Measurements from ENCODE around the gene GALNT2. TPM values are rescaled to one million over a fixed set of nuclear protein-coding genes. Genes with fewer than 3 reads are reported as not detected.
A peak's percentile ranks its signal among the peaks of the same experiment; 100 is the strongest.

The GALNT2 gene
- polyA plus RNA-seq, 2 donors, result 11.2 to 15.3 TPM

GRCh38 chr1:230097370-230097769 is 30.3 kb downstream of the GALNT2 start:
- no peak overlapping the region for H3K27ac ChIP-seq (ENCODE audit: low read depth in 2 of 2, low read length in 1 of 2)
- no peaks in the 10 kb centered on the region for H3K9me3 ChIP-seq (ENCODE audit: control insufficient read depth in 2 of 2, insufficient read depth in 1 of 2, low read depth in 1 of 2, low read length in 1 of 2)
- peaks cover 0 to 3% of the 10 kb centered on the region in 2 donors for H3K36me3 ChIP-seq (ENCODE audit: control insufficient read depth in 2 of 2, insufficient read depth in 2 of 2, low read length in 1 of 2)
- no peak overlapping the region for H3K4me3 ChIP-seq (ENCODE audit: low read depth in 1 of 2, low read length in 2 of 2)
- no peaks in the 10 kb centered on the region for H3K27me3 ChIP-seq (ENCODE audit: control insufficient read depth in 1 of 2, insufficient read depth in 2 of 2, low read length in 2 of 2)
- H3K4me1 ChIP-seq (ENCODE audit: control insufficient read depth in 2 of 2, insufficient read depth in 2 of 2, low read length in 1 of 2), result peaks cover 2% of the 10 kb centered on the region in 2 donors
- 97 to 98% methylated on average over 4 of the region's 4 CpGs for WGBS, 2 donors

- H3K4me3 ChIP-seq (ENCODE audit: low read depth in 1 of 2, low read length in 2 of 2), result no peak overlapping the region
- H3K36me3 ChIP-seq (ENCODE audit: control insufficient read depth in 2 of 2, insufficient read depth in 2 of 2, low read length in 1 of 2), result peaks cover 0 to 3% of the 10 kb centered on the region in 2 donors
- H3K27me3 ChIP-seq (ENCODE audit: control insufficient read depth in 1 of 2, insufficient read depth in 2 of 2, low read length in 2 of 2), result no peaks in the 10 kb centered on the region
- H3K4me1 ChIP-seq (ENCODE audit: control insufficient read depth in 2 of 2, insufficient read depth in 2 of 2, low read length in 1 of 2), result peaks cover 2% of the 10 kb centered on the region in 2 donors
- H3K9me3 ChIP-seq (ENCODE audit: control insufficient read depth in 2 of 2, insufficient read depth in 1 of 2, low read depth in 1 of 2, low read length in 1 of 2), result no peaks in the 10 kb centered on the region
- WGBS, 2 donors, result 96 to 99% methylated on average over 8 of the region's 8 CpGs
- H3K27ac ChIP-seq (ENCODE audit: low read depth in 2 of 2, low read length in 1 of 2), result no peak overlapping the region
Observed at GRCh38 chr1:230098723-230099122, 31.7 kb downstream of the GALNT2 start.

- H3K4me3 ChIP-seq (ENCODE audit: low read depth in 1 of 2, low read length in 2 of 2), result no peak overlapping the region
- H3K27ac ChIP-seq (ENCODE audit: low read depth in 2 of 2, low read length in 1 of 2), result no peak overlapping the region
- WGBS, 2 donors, result 67 to 77% methylated on average over 1 of the region's 1 CpG
- H3K4me1 ChIP-seq (ENCODE audit: control insufficient read depth in 2 of 2, insufficient read depth in 2 of 2, low read length in 1 of 2), result peaks cover 5 to 6% of the 10 kb centered on the region in 2 donors
- no peaks in the 10 kb centered on the region for H3K27me3 ChIP-seq (ENCODE audit: control insufficient read depth in 1 of 2, insufficient read depth in 2 of 2, low read length in 2 of 2)
- peaks cover 0 to 3% of the 10 kb centered on the region in 2 donors for H3K36me3 ChIP-seq (ENCODE audit: control insufficient read depth in 2 of 2, insufficient read depth in 2 of 2, low read length in 1 of 2)
- no peaks in the 10 kb centered on the region for H3K9me3 ChIP-seq (ENCODE audit: control insufficient read depth in 2 of 2, insufficient read depth in 1 of 2, low read depth in 1 of 2, low read length in 1 of 2)
Observed at GRCh38 chr1:230099465-230099864, 32.4 kb downstream of the GALNT2 start.

GRCh38 chr1:230100932-230101331 is 33.9 kb downstream of the GALNT2 start:
- WGBS, 2 donors, result 78 to 87% methylated on average over 3 of the region's 3 CpGs
- H3K4me3 ChIP-seq (ENCODE audit: low read depth in 1 of 2, low read length in 2 of 2), result no peak overlapping the region
- peak overlapping the region in 1 of 2 donors; percentile 60 for H3K27ac ChIP-seq (ENCODE audit: low read depth in 2 of 2, low read length in 1 of 2)
- peaks cover 9 to 16% of the 10 kb centered on the region in 2 donors for H3K4me1 ChIP-seq (ENCODE audit: control insufficient read depth in 2 of 2, insufficient read depth in 2 of 2, low read length in 1 of 2)
- H3K36me3 ChIP-seq (ENCODE audit: control insufficient read depth in 2 of 2, insufficient read depth in 2 of 2, low read length in 1 of 2), result peaks cover 0 to 3% of the 10 kb centered on the region in 2 donors
- H3K9me3 ChIP-seq (ENCODE audit: control insufficient read depth in 2 of 2, insufficient read depth in 1 of 2, low read depth in 1 of 2, low read length in 1 of 2), result no peaks in the 10 kb centered on the region
- H3K27me3 ChIP-seq (ENCODE audit: control insufficient read depth in 1 of 2, insufficient read depth in 2 of 2, low read length in 2 of 2), result no peaks in the 10 kb centered on the region

- Histone ChIP-seq H3K4me1 (ENCODE audit: control insufficient read depth in 2 of 2, insufficient read depth in 2 of 2, low read length in 1 of 2) (peaks cover 9 to 20% of the 10 kb centered on the region in 2 donors), H3K4me3 (ENCODE audit: low read depth in 1 of 2, low read length in 2 of 2) (no peak overlapping the region), H3K36me3 (ENCODE audit: control insufficient read depth in 2 of 2, insufficient read depth in 2 of 2, low read length in 1 of 2) (peaks cover 0 to 3% of the 10 kb centered on the region in 2 donors), H3K27me3 (ENCODE audit: control insufficient read depth in 1 of 2, insufficient read depth in 2 of 2, low read length in 2 of 2) (no peaks in the 10 kb centered on the region), H3K27ac (ENCODE audit: low read depth in 2 of 2, low read length in 1 of 2) (peak overlapping the region; percentile 47 to 83), H3K9me3 (ENCODE audit: control insufficient read depth in 2 of 2, insufficient read depth in 1 of 2, low read depth in 1 of 2, low read length in 1 of 2) (no peaks in the 10 kb centered on the region)
- WGBS, 2 donors, result 55 to 62% methylated on average over 2 of the region's 2 CpGs
Observed at GRCh38 chr1:230101556-230101955, 34.5 kb downstream of the GALNT2 start.

- no peak overlapping the region for H3K4me3 ChIP-seq (ENCODE audit: low read depth in 1 of 2, low read length in 2 of 2)
- peaks cover 0 to 3% of the 10 kb centered on the region in 2 donors for H3K36me3 ChIP-seq (ENCODE audit: control insufficient read depth in 2 of 2, insufficient read depth in 2 of 2, low read length in 1 of 2)
- no peaks in the 10 kb centered on the region for H3K9me3 ChIP-seq (ENCODE audit: control insufficient read depth in 2 of 2, insufficient read depth in 1 of 2, low read depth in 1 of 2, low read length in 1 of 2)
- no peaks in the 10 kb centered on the region for H3K27me3 ChIP-seq (ENCODE audit: control insufficient read depth in 1 of 2, insufficient read depth in 2 of 2, low read length in 2 of 2)
- H3K4me1 ChIP-seq (ENCODE audit: control insufficient read depth in 2 of 2, insufficient read depth in 2 of 2, low read length in 1 of 2), result peaks cover 9 to 20% of the 10 kb centered on the region in 2 donors
- WGBS, 2 donors, result 87 to 92% methylated on average over 5 of the region's 5 CpGs
- H3K27ac ChIP-seq (ENCODE audit: low read depth in 2 of 2, low read length in 1 of 2), result peak overlapping the region; percentile 47 to 83
Observed at GRCh38 chr1:230102046-230102445, 35.0 kb downstream of the GALNT2 start.

- WGBS, 2 donors, result 85 to 90% methylated on average over 4 of the region's 4 CpGs
- Histone ChIP-seq H3K27me3 (ENCODE audit: control insufficient read depth in 1 of 2, insufficient read depth in 2 of 2, low read length in 2 of 2) (no peaks in the 10 kb centered on the region), H3K4me1 (ENCODE audit: control insufficient read depth in 2 of 2, insufficient read depth in 2 of 2, low read length in 1 of 2) (peaks cover 9 to 20% of the 10 kb centered on the region in 2 donors), H3K9me3 (ENCODE audit: control insufficient read depth in 2 of 2, insufficient read depth in 1 of 2, low read depth in 1 of 2, low read length in 1 of 2) (no peaks in the 10 kb centered on the region), H3K27ac (ENCODE audit: low read depth in 2 of 2, low read length in 1 of 2) (peak overlapping the region; percentile 47 to 51), H3K4me3 (ENCODE audit: low read depth in 1 of 2, low read length in 2 of 2) (no peak overlapping the region), H3K36me3 (ENCODE audit: control insufficient read depth in 2 of 2, insufficient read depth in 2 of 2, low read length in 1 of 2) (peaks cover 0 to 3% of the 10 kb centered on the region in 2 donors)
Observed at GRCh38 chr1:230102472-230102871, 35.4 kb downstream of the GALNT2 start.

GRCh38 chr1:230103306-230104173 is 36.5 kb downstream of the GALNT2 start:
- 51 to 59% methylated on average over 5 of the region's 5 CpGs for WGBS, 2 donors
- Histone ChIP-seq H3K9me3 (ENCODE audit: control insufficient read depth in 2 of 2, insufficient read depth in 1 of 2, low read depth in 1 of 2, low read length in 1 of 2) (no peaks in the 10 kb centered on the region), H3K36me3 (ENCODE audit: control insufficient read depth in 2 of 2, insufficient read depth in 2 of 2, low read length in 1 of 2) (peaks cover 0 to 3% of the 10 kb centered on the region in 2 donors), H3K27me3 (ENCODE audit: control insufficient read depth in 1 of 2, insufficient read depth in 2 of 2, low read length in 2 of 2) (no peaks in the 10 kb centered on the region), H3K4me3 (ENCODE audit: low read depth in 1 of 2, low read length in 2 of 2) (no peak overlapping the region), H3K4me1 (ENCODE audit: control insufficient read depth in 2 of 2, insufficient read depth in 2 of 2, low read length in 1 of 2) (peaks cover 16 to 20% of the 10 kb centered on the region in 2 donors), H3K27ac (ENCODE audit: low read depth in 2 of 2, low read length in 1 of 2) (peak overlapping the region; percentile 86)

- H3K36me3 ChIP-seq (ENCODE audit: control insufficient read depth in 2 of 2, insufficient read depth in 2 of 2, low read length in 1 of 2), result no peaks in the 10 kb centered on the region
- no peaks in the 10 kb centered on the region for H3K27me3 ChIP-seq (ENCODE audit: control insufficient read depth in 1 of 2, insufficient read depth in 2 of 2, low read length in 2 of 2)
- WGBS, 2 donors, result 13 to 18% methylated on average over 19 of the region's 19 CpGs
- peak overlapping the region in 1 of 2 donors; percentile 12 for H3K4me3 ChIP-seq (ENCODE audit: low read depth in 1 of 2, low read length in 2 of 2)
- peaks cover 17 to 20% of the 10 kb centered on the region in 2 donors for H3K4me1 ChIP-seq (ENCODE audit: control insufficient read depth in 2 of 2, insufficient read depth in 2 of 2, low read length in 1 of 2)
- peak overlapping the region; percentile 86 for H3K27ac ChIP-seq (ENCODE audit: low read depth in 2 of 2, low read length in 1 of 2)
- no peaks in the 10 kb centered on the region for H3K9me3 ChIP-seq (ENCODE audit: control insufficient read depth in 2 of 2, insufficient read depth in 1 of 2, low read depth in 1 of 2, low read length in 1 of 2)
Observed at GRCh38 chr1:230104395-230105244, 37.6 kb downstream of the GALNT2 start.
